Hepatocyte (in vitro differentiated cells): ENCODE measurements around the gene TAF10.

Source experiments
- EZH2 ChIP-seq: fragments of 200-600 bp; sonication (generic); IDR thresholded peaks from 2 replicates; pipeline ENCODE4 v1.6.1; 2016; ENCODE audit warnings: antibody characterized with exemption, mild to moderate bottlenecking, borderline replicate concordance
- EZH2phosphoT487 ChIP-seq: fragments of 200-600 bp; sonication (generic); IDR thresholded peaks from one replicate; pipeline ENCODE4 v1.6.1; 2018; ENCODE audit warnings: antibody characterized with exemption, mild to moderate bottlenecking, low read depth, moderate library complexity; ENCODE audit not compliant: unreplicated experiment, severe bottlenecking
- TF ChIP-seq, protein P1 (sequence below): fragments of 200-600 bp; sonication (generic); IDR thresholded peaks from 2 replicates; pipeline ENCODE4 v1.5.1; 2016; ENCODE audit warnings: antibody characterized with exemption, mild to moderate bottlenecking; ENCODE audit not compliant: poor library complexity

- TF ChIP-seq, protein P1, sequence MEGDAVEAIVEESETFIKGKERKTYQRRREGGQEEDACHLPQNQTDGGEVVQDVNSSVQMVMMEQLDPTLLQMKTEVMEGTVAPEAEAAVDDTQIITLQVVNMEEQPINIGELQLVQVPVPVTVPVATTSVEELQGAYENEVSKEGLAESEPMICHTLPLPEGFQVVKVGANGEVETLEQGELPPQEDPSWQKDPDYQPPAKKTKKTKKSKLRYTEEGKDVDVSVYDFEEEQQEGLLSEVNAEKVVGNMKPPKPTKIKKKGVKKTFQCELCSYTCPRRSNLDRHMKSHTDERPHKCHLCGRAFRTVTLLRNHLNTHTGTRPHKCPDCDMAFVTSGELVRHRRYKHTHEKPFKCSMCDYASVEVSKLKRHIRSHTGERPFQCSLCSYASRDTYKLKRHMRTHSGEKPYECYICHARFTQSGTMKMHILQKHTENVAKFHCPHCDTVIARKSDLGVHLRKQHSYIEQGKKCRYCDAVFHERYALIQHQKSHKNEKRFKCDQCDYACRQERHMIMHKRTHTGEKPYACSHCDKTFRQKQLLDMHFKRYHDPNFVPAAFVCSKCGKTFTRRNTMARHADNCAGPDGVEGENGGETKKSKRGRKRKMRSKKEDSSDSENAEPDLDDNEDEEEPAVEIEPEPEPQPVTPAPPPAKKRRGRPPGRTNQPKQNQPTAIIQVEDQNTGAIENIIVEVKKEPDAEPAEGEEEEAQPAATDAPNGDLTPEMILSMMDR = no peak
- TF ChIP-seq EZH2phosphoT487 (no peak), EZH2 (no peak)
Measured at GRCh38 chr11:6632116-6633073, 20.4 kb upstream of the TAF10 start.
